GM18505 (cell line): ENCODE results near the gene PPP1CC.

ENCODE experiments used
- ATAC-seq: cut with Tn5 transposase; IDR thresholded peaks from one replicate; pipeline ENCODE4 v1.9.1; 2021; ENCODE audit not compliant: unreplicated experiment
- POLR2A ChIP-seq: IDR thresholded peaks from 4 replicates; pipeline ENCODE4 v1.6.1; 2011; ENCODE audit warnings: borderline replicate concordance; ENCODE audit not compliant: insufficient read depth, insufficient read length; ENCODE audit errors: extremely low read depth

PPP1CC gene

GRCh38 chr12:110677206-110677911 lies 65.3 kb downstream of the PPP1CC start:
- TF ChIP-seq POLR2A = peak; percentile 38
- ATAC-seq = peak; percentile 76

GRCh38 chr12:110676171-110676570 lies 66.5 kb downstream of the PPP1CC start:
- TF ChIP-seq POLR2A = peak; percentile 13
- ATAC-seq = no peak

GRCh38 chr12:110670161-110670701 lies 72.5 kb downstream of the PPP1CC start:
- ATAC-seq = peak; percentile 43
- TF ChIP-seq POLR2A = peak; percentile 66
